ENCODE measurements around the gene MBD6. TPM values are rescaled to one million over a fixed set of nuclear protein-coding genes. Genes with fewer than 3 reads are reported as not detected.

Gene MBD6
- total RNA-seq, 1 donor from 2014 or later, result 10.0 TPM

DNA sequence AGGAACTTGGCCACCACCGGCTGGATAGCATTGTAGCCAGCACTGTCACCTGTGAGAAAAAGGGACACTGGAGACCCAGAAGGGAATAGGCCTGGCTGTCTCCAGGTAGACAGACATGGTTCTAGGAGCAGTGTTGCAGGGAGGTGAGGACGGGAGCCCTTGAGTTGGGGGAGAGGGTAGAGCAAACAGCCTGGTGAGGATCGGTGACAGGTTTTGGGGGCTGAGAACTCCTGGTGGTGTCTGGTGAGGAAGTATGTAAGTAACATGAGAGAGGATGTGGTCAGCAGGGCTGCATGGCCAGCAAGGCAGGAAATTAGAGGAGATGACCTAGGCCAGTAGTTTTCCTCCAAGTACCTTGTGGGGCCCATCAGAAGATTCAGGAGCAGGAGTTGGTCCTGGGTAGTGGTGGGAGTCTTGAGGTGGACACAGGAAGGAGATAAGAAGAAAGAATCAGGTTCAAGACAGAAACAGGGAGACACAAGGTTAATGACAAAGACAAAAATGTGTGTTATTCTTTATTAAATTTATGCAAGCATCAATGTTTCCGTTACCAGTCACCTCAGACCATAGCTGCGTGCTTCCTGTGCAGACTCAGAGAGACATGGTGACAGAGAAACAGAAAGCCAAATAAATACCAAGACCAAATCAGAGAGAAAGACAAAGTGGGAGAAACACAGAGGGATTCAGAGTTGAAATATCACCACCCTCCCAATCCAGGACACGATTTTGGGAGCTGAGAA, 43.1 kb upstream of the MBD6 start, which contains the start of gene ARHGAP9:
TSS of gene ARHGAP9 (minus strand) at position 491 of the 740 bp plus-strand sequence. CDS start at position 31, 460 bp downstream.
- no peak within 1 kb of the TSS for H3K4me3 ChIP-seq (ENCODE audit: low read depth, low read length)
- DNase-seq (ENCODE audit: low read depth), result no peak
- peaks cover 37% of the 10 kb centered on the region for H3K27me3 ChIP-seq (ENCODE audit: control insufficient read depth, insufficient read depth, low read length)
- TF ChIP-seq CTCF (IDR thresholded peaks at IDR 0.05; ENCODE audit: insufficient read depth, low read length, poor library complexity, severe bottlenecking), result no peak
- H3K36me3 ChIP-seq (ENCODE audit: control insufficient read depth, insufficient read depth, low read length), result no peaks in the 10 kb centered on the region

- Histone ChIP-seq H3K27me3 (ENCODE audit: control insufficient read depth, insufficient read depth, low read length) (peaks cover 15% of the 10 kb centered on the region), H3K4me3 (ENCODE audit: low read depth, low read length) (no peak overlapping the region), H3K36me3 (ENCODE audit: control insufficient read depth, insufficient read depth, low read length) (no peaks in the 10 kb centered on the region)
- no peak for TF ChIP-seq CTCF (IDR thresholded peaks at IDR 0.05; ENCODE audit: insufficient read depth, low read length, poor library complexity, severe bottlenecking)
- no peak for DNase-seq (ENCODE audit: low read depth)
Measured at GRCh38 chr12:57481671-57482070, 41.0 kb upstream of the MBD6 start.

DNA sequence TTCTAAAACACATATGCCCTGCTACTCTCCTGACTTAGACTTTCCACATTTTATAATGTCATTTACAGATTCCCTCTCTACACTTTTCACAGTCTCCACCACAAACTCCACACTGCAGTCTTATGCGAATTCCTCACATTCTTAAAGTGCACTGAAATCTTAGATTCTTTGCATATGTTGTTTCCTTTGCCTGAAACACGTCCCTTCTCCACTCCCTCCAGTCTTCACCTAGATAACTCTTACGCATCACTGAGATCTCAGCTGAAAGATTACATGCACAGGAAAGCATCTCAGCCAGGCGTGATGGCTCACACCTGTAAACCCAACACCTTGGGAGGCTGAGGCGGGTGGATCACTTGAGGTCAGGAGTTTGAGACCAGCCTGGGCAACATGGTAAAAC, 39.2 kb upstream of the MBD6 start:
- no peak overlapping the region for H3K4me3 ChIP-seq (ENCODE audit: low read depth, low read length)
- peaks cover 7% of the 10 kb centered on the region for H3K27me3 ChIP-seq (ENCODE audit: control insufficient read depth, insufficient read depth, low read length)
- H3K36me3 ChIP-seq (ENCODE audit: control insufficient read depth, insufficient read depth, low read length), result no peaks in the 10 kb centered on the region
- peak; percentile 54 for DNase-seq (ENCODE audit: low read depth)
- TF ChIP-seq CTCF (IDR thresholded peaks at IDR 0.05; ENCODE audit: insufficient read depth, low read length, poor library complexity, severe bottlenecking), result no peak

GRCh38 chr12:57485695-57486094, 36.9 kb upstream of the MBD6 start:
- peaks cover 3% of the 10 kb centered on the region for H3K27me3 ChIP-seq (ENCODE audit: control insufficient read depth, insufficient read depth, low read length)
- no peak for TF ChIP-seq CTCF (IDR thresholded peaks at IDR 0.05; ENCODE audit: insufficient read depth, low read length, poor library complexity, severe bottlenecking)
- H3K4me3 ChIP-seq (ENCODE audit: low read depth, low read length), result no peak overlapping the region
- peaks cover 1% of the 10 kb centered on the region for H3K36me3 ChIP-seq (ENCODE audit: control insufficient read depth, insufficient read depth, low read length)
- no peak for DNase-seq (ENCODE audit: low read depth)

- DNase-seq (ENCODE audit: low read depth), result no peak
- H3K27me3 ChIP-seq (ENCODE audit: control insufficient read depth, insufficient read depth, low read length), result no peaks in the 10 kb centered on the region
- H3K4me3 ChIP-seq (ENCODE audit: low read depth, low read length), result no peak overlapping the region
- H3K36me3 ChIP-seq (ENCODE audit: control insufficient read depth, insufficient read depth, low read length), result peaks cover 1% of the 10 kb centered on the region
- TF ChIP-seq CTCF (IDR thresholded peaks at IDR 0.05; ENCODE audit: insufficient read depth, low read length, poor library complexity, severe bottlenecking), result no peak
Measured at GRCh38 chr12:57487055-57487596, 35.5 kb upstream of the MBD6 start.

Data from kidney epithelial cell (primary cell).